ENCODE data around the gene CPAMD8.

CPAMD8 gene

DNA sequence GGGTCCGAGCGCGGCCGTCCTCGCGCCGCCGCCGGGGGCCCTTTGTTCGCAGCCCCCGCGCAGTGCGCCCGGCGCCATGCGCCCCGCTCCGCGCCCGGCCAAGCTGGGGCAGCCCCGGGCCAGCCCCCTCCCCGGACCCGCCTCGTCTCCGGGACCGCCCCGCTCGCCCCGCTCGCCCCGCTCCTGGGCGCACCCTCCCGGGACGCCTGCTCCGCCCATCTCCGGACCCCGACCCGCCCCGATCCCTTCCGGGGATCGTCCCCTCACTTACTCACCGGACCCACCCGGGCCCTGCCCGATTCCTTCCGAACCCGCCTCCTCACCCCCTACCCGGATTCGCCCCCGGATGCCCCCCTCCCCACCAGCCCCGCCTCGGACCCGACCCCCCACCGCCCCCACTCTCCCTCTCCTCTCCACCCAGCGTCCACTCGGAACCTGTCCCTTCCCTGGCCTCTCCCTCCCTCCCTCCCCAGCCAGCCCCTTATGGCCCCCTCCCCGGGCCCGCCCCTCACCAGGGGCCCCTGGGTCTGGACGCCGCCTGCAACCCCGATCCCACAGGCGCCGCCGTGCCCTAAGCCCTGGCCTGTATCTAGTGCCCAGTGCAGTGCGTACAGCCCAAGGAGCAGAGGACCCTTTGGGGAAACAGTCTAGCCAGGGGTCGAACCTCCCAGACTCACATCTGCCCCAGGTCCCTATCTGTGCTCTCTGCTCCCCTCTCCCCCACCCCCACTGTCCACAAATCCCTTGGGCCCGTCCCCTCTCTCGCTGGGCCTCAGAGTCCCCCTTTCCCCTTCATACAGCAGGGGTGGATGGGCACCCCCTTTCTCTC lies at the start of gene CPAMD8:
Gene CPAMD8 (minus strand): TSS at position 105 of the 829 bp plus-strand sequence. CDS start 168 bp downstream, outside the sequence.
- DNase-seq (ENCODE audit: low spot score): no peak

DNA sequence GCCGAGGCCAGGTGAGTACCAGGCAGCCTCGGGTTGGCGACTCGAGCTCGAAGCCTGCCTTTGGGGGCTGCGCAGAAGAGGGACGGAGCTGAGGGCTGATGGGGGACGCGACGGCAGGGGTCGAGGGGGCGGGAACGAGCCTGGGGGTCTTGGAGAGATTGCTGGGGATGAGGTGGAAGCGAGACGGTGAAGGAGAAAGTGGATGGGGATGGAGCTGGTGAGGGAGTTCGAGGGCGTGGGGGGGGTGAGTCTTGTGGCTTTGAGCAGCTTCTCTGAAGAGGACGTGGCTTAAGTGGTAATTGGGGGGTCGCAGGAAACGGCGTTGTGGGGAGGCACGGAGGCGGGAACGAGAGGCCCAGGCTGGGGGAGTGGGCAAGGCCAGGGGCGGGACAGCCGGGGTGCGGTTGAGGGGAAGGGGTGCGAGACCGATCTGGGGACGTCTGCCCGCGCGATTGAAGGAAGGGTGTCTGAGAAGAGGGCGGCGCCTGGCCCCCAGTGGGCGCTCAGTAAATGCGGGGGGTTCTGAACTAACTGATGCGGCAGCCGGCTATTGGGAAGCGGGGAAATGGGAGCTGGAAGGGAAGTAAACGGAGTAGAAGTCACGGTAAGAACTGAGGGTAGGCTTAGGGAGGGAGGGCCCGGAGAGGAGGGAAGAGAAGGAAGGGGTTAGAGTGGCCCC lies 49.4 kb upstream of the CPAMD8 start:
- no peak for DNase-seq (ENCODE audit: low spot score)

DNA sequence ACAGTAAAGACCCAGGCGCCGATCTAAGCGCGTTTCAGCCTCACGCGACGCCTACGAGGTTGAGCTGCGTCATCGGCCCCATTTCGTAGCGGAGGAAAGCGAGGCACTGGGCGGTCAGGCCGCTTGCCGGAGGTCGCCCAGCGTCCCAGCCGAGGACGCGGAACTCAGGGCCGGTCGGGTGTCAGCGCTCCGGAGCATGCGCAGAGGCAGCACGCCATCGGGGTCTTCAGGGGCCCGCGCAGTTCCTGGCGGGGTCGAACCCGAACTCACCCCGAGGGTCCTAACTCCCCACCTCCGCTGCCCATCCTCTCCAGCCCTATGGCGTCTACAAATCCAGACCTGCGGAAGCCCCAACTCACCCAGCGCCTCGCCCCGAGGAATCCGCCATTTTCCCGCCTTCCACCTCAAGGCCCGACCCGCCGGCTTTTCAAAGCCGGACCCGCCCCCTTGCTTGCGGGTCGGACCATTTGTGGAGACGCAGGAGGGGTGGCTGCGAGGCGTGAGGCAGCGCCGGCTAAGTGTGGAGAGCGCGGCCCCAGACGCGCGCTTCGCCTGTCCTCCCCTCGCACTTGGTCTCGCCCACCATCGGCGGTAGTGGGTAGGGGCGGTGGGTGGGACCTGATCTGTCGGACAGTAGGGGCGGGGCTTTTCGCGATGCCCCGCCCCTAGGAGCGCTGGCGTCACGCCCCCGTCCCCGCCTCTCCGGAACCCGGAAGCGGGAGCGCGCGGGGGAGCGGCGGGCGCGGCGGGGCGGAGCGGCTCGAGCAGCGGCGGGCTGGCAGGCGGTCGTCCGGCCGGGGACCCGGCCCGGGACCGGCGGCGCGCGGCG lies 48.6 kb upstream of the CPAMD8 start, which contains the start of the genes HAUS8 and MYO9B:
Gene HAUS8 (minus strand): TSS at position 418 of the 829 bp plus-strand sequence. CDS start 30 bp downstream, at position 388.
Gene MYO9B (plus strand): TSS at position 743 of the 829 bp plus-strand sequence. CDS start 25,941 bp downstream, outside the sequence.
- peak; percentile 97 for DNase-seq (ENCODE audit: low spot score)

DNA sequence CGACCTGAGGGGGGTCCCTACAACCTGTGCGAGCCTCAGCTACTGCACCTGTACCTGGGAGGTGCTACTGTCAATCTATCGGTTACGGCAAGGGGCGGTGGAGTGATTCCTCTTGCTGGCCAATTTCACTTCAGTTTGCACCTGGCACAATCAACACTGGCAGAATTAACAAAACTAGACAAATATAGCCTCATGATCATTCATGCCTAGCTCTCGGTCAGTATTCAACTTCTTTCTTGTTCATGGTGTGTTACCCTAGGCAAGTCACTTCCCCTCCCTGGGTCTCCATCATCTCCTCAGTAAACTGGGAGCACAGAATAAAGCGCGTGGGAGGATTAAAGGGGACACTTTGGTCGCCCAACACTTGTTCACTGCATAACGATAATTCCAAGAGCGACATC lies 48.0 kb upstream of the CPAMD8 start:
- no peak for DNase-seq (ENCODE audit: low spot score)

DNA sequence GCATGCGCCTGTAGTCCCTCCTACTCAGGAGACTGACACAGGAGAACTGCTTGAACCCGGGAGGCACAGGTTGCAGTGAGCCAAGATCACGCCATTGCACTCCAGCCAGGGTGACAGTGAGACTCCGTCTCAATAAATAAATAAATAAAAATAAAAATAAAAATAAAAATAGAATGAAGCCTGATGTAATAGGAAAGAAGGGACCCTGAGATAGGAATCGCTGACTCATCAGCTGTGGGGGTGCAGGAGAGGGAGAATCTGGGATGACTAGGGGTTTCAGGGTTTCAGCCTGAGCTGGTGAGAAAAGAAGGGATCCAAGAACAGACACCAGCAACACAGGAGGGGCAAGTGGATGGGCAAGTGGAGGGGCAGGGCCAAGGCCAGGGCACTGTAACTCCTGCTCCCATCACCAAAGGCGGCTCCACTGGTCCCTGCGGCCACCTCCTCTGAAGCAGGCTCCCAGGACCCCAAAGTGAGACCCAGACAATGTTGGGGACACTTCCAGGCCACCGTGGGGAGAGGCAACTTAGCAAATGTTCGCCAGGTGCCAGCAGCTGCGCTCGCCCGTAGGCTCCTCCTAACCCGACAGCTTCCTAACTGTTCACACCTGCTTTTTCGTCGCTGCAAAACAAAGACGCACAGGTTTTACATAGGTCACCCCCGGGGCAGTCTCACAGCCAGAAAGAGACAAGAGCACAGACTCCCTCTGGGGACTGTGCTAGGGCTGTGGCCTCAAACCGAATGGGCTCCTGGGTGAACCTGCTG lies 47.4 kb upstream of the CPAMD8 start:
- DNase-seq (ENCODE audit: low spot score): no peak

DNA sequence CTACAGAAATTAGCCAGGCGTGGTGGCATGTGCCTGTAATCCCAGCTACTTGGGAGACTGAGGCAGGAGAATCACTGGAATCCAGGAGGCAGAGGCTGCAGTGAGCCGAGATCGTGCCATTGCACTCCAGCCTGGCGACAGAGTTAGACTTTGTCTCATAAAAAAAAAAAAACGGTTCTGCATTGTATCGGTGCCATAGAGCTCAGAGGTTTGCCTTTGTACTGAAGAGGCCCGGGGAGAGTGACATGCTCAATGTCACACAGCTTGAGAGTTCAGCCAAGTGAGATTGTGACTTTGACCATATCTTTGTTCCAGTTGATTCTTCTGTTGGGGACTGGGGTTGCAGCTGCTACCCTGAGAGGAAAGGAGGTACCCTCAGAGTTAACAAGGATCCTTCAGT lies 44.3 kb upstream of the CPAMD8 start:
- DNase-seq (ENCODE audit: low spot score): no peak

DNA sequence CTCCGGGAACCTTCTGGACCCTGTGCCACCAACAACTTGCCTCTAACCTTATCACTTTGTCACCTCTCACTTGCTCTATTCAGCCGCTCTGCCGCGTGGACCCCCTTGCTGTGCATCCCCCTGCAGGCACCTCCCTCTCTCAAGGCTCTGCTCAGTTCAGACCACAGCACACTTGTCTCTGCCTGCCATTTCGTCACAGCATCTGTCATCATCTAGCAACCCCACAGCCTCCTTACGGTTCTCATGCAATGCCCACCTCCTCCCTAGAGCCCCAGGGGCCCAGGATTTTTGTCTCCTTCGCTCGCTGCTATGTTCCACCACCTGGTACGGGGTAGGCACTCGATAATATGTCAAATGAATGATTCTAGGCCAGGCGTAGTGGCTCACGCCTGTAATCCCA lies 43.8 kb upstream of the CPAMD8 start:
- DNase-seq (ENCODE audit: low spot score): no peak

DNA sequence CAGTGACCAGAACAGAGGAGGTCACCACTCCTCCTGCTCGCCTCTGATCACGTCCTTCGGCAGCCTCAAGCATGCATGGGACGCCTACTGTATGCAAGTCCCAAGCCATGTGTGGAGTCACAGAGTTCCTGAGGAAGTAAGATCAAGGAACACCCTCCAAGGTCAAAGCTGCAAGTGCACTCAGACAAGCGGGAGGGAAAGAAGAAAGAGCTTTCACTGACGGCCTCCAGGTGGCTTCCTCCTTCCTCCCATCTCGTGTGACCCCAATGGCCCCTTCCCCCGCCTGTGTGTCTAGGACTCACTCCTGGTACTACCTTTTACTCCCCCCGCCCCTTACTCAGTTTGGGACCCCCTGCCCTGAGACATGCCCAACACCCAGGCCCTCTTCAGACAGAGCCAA lies 42.6 kb upstream of the CPAMD8 start:
- DNase-seq (ENCODE audit: low spot score): no peak

DNA sequence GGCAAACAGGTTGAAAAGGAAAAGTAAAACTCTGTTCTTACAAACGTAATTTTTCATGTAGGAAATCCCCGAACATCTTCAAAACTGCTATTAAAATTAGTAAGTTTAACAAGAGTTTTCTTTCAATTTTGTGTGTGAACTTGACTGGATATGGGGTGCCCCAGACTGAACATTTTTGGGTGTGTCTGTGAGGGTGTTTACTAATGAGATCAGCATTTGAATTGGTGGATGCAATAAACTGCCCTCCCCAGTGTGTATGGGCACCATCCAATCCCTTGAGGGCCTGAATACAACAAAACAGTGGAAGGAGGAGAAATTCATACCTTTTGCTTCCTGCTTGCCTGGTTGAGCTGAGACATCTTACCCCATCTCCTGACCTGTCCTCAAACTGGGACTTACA lies 36.8 kb upstream of the CPAMD8 start:
- no peak for DNase-seq (ENCODE audit: low spot score)

DNA sequence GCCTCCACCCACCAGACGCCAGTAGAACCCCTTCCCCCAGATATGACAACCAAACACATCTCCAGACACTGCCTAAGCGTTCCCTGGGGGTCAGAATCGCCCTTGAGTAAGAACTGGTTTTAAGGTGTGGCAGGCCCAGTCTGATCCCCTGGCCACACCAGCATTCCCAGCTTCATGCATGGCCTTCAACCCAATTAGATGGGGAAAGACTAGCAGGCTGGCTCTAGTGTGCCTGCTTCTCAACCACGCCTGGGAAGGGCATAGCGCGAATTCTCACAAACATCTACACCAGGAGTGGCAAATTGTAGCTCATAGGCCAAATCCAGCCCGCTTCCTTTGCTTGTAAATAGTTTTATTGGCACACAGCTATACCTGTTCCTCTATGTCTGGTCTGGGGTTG lies 35.1 kb upstream of the CPAMD8 start:
- DNase-seq (ENCODE audit: low spot score): no peak

DNA sequence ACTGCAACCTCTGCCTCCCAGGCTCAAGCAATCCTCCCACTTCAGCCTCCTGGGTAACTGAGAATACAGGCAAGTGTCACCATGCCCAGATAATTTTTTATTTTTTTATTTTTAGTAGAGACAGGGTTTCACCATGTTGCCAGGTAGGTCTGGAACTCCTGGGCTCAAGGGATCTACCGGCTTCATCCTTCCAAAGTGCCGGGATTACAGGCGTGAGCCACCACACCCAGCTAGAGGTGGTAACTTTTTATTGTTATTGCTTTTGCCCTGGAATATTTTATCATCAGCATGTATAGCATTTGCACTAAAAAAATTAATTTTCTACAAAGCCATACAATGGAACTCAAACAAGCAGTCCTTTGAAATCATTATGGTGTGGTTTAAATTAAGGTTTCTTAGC lies 34.6 kb upstream of the CPAMD8 start:
- DNase-seq (ENCODE audit: low spot score): no peak

DNA sequence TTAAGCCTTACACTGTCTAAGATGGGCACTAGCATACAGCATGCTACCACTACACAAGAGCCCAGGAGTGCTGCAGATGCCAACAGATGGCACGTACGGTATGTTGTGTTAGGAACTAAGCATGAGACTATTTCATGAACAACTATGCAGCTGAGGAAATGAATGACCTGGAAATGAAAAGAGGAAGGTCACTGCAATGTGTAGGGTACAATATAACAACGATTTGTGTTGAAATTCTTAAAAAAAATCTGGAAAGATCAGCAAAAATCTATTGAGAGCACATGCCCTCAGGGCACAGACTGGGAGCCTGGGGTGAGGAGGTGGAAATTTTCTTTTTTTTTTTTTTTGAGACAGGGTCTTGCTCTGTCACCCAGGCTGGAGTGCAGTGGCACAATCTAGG lies 34.2 kb upstream of the CPAMD8 start:
- DNase-seq (ENCODE audit: low spot score): no peak

DNA sequence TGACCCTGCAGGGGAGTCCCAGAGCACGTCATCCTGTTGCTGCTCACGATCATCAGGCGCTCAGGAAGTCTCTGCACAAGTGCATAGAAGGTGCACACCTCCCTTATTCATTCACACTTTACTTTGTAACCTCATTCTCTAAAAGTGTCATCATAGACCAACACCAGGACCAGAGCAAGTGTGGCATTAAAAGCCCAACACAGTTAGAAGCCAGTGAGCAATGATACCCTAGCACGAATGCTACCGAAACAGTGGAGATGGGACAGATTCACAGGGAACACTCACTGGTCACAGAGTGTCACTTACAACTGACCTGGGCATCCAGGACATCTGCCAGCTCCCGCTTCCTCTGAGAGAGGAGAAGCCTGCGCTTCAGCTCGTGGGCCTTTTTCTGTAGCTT lies 31.6 kb upstream of the CPAMD8 start:
- DNase-seq (ENCODE audit: low spot score): no peak

DNA sequence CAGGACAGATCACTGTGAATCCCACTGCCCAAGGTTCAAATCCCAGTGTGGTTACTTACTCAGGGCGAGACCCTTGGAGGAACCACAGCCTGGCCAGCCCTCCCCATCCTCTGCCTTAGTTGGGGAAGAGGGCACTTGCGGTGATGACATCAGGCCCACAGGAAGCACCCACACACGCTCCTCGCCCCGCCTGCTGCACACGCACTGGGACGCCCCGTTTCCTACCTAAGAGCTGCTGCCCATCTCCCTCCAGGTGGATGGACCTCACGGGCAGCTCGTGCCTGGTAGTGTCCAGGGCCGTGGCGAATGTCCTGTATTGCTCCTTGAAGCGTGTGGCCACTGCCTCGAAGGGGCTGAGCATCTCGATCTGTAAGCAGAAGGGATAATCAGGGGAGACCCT lies 29.0 kb upstream of the CPAMD8 start:
- no peak for DNase-seq (ENCODE audit: low spot score)

DNA sequence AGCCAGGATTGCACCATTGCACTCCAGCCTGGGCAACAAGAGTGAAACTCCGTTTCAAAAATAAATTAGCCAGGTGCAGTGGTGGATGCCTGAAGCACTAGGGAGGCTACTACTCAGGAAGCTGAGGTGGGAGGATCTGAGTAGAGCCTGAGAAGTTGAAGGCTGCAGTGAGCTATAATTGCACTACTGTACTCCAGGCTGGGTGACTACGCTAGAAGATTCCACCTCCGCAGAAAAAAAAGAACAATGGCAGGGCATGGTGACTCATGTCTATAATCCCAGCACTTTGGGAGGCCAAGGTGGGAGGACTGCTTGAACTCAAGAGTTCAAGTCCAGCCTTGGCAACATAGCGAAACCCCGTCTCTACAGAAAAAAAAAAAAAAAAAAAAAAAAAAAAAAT lies 28.1 kb upstream of the CPAMD8 start:
- no peak for DNase-seq (ENCODE audit: low spot score)

DNA sequence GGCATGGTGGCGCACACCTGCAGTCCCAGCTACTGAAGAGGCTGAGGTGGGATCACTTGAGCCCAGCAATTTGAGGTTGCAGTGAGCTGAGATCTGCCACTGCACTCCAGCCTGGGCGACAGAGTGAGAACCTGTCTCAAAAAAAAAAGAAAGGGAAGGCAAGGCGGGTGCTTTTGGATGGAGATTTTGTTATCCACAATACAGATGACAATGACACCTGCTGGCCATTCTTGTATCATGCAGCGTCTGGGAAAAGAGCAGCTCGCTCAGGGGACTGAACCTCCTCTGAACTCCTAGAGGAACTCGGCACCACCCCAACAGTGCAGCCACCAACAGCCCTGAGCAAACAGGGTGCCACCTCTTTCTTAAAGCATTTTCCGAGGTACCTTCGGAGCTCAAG lies 25.8 kb upstream of the CPAMD8 start:
- no peak for DNase-seq (ENCODE audit: low spot score)

DNA sequence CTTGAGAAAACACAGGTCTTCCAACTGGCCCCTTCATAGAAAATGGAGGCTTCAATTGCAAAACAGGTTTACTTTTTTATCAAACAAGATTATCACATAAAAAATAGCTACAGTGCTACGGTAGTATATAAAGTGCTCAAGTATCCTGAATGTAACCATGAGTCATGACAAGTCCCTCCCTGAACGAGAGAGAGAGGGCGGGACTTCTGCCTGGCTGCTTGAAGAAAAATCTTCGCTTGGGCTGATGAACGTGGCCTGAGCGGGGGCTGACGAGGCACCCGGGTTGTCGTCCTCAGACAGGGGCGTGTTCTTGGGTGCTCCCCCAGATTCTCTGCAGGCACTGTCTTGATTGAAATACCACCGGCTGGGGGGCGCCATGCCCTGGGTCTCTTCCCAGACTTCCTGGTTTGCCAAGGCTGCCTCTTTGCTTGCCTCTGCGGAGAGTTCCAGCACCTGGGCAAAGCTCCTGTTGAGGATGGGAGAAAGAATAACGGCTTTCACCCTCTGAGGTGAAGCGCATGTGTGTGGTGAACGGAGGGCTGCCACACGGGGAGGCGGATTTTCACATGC lies 23.2 kb upstream of the CPAMD8 start:
- DNase-seq (ENCODE audit: low spot score): peak; percentile 31

DNA sequence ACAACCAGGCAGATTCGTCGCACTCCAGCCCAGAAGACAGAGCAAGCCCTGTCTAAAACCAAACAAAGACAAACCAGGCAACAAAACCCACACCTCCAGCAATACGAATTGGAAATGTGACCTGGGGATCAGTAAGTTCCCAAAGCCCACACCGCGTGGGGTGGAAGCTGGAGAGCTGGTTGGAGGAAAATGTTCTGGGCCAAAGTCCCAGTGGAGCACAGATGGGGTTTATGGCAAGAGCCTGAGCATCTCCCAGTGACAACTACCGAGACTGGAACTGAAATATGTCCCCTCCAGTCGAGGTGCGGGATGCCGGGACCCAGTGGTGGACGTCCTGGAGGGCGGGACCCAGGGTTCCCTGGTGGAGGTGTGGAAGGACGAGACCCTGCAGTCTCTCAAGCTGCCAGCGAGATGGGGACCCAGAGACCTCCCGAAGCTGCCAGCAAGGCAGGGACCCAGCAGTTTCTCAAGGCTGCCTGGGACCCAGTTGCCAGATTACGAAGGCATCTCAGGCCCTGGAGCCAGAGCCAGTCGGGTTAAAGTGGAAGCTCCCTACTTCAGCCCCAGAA lies 22.4 kb upstream of the CPAMD8 start:
- DNase-seq (ENCODE audit: low spot score): no peak

DNA sequence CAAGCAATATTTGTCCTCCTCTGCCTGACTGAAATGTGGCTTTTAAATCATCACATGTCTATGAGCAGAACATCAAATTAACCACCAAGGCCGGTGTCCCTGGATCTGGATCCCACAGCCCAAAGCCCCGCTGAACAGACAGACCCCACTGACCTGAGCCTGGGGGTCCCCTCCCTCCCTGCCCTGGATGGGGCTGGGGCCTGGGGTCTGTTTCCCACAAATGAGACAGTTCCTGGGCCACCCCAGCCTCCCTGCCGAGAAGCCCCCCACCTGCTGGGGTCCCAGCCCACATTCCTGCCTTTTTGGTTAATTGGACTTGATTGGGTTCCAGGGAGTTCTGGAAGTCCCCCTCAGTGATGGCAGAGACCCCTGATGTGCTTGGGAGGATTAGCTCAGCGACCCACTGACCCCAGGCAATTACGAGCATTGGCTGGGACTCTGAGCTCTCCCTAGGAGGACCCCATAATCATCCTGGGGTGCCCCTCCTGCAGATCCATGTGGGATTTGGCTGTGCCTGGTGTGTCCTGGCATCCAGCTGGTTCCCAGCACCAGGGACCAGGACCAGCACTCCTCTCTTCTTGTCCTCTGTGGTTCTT lies 19.4 kb upstream of the CPAMD8 start:
- DNase-seq (ENCODE audit: low spot score): no peak

DNA sequence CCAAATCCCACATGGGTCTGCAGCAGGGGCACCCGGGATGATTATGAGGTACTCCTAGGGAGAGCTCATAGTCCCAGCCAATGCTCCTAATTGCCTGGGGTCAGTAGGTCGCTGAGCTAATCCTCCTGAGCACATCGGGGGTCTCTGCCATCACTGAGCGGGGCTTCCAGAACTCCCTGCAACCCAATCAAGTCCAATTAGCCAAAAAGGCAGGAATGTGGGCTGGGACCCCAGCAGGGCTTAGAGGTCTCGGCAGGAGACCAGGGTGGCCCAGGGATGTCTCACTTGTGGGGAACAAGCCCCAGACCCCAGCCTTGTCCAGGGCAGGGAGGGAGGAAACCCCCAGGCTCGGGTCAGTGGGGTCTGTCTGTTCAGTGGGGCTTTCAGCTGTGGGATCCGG lies 17.1 kb upstream of the CPAMD8 start:
- no peak for DNase-seq (ENCODE audit: low spot score)

DNA sequence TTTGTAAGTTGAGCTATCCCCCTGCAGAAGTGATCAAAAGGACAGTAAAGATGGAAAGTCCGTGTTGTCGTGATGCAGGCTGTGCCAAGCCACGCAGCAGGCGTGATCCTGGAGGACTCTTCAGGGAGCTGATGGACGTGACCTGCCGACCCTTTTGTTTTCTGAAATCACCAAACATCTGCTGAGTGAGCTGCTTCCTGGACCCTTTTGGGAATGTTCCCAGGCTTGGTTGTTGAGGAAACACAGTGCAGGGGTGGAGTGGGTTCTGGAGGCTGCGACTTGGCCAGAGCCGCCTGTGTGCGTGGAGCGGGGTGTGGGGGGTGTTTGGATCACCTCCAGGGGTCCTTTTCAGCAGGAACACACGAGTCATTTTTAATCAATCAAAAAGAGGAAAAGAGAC lies 15.4 kb upstream of the CPAMD8 start:
- no peak for DNase-seq (ENCODE audit: low spot score)

All from COLO829 (cell line).